Measurements from ENCODE around the gene CUL1.

CUL1 gene

GRCh38 chr7:148697256-148698006, 1.3 kb upstream of the CUL1 start:
- no peak for TF ChIP-seq MAX (IDR thresholded peaks at IDR 0.05)
- TF ChIP-seq CEBPB (IDR thresholded peaks at IDR 0.05), result no peak
- no peak for TF ChIP-seq NFIC (IDR thresholded peaks at IDR 0.05)
- TF ChIP-seq EP300 (IDR thresholded peaks at IDR 0.05; ENCODE audit: borderline replicate concordance), result no peak
- TF ChIP-seq EGR1 (IDR thresholded peaks at IDR 0.05), result no peak
- TF ChIP-seq ZBTB7A (IDR thresholded peaks at IDR 0.05; ENCODE audit: low read depth), result no peak
- TF ChIP-seq YY1 (IDR thresholded peaks at IDR 0.05; ENCODE audit: low read depth), result no peak
- no peak for TF ChIP-seq USF1 (IDR thresholded peaks at IDR 0.05)
- TF ChIP-seq REST (IDR thresholded peaks at IDR 0.05; ENCODE audit: low read depth), result no peak
- TF ChIP-seq CREB1 (IDR thresholded peaks at IDR 0.05; ENCODE audit: low read depth), result no peak
- no peak for TF ChIP-seq TEAD4 (IDR thresholded peaks at IDR 0.05)
- no peak for TF ChIP-seq FOXM1 (IDR thresholded peaks at IDR 0.05; ENCODE audit: borderline replicate concordance, low read depth)
- TF ChIP-seq TAF1 (IDR thresholded peaks at IDR 0.05; ENCODE audit: low read depth), result no peak
- no peak for TF ChIP-seq RAD21 (IDR thresholded peaks at IDR 0.05; ENCODE audit: low read depth)
- no peak for TF ChIP-seq TCF12 (IDR thresholded peaks at IDR 0.05; ENCODE audit: low read depth)

GRCh38 chr7:148698007-148698396, 701 bp upstream of the CUL1 start:
- TF ChIP-seq FOXM1 (IDR thresholded peaks at IDR 0.05; ENCODE audit: borderline replicate concordance, low read depth) (no peak), ZBTB7A (IDR thresholded peaks at IDR 0.05; ENCODE audit: low read depth) (no peak), CEBPB (IDR thresholded peaks at IDR 0.05) (no peak), YY1 (IDR thresholded peaks at IDR 0.05; ENCODE audit: low read depth) (no peak)

GRCh38 chr7:148699024-148699781, 500 bp downstream of the CUL1 start:
- TF ChIP-seq USF1 (IDR thresholded peaks at IDR 0.05) (no peak), TAF1 (IDR thresholded peaks at IDR 0.05; ENCODE audit: low read depth) (no peak; the same call in 1 of the 2 replicates), FOXM1 (IDR thresholded peaks at IDR 0.05; ENCODE audit: borderline replicate concordance, low read depth) (no peak), ZBTB7A (IDR thresholded peaks at IDR 0.05; ENCODE audit: low read depth) (peak; percentile 65), CEBPB (IDR thresholded peaks at IDR 0.05) (no peak), EGR1 (IDR thresholded peaks at IDR 0.05) (0 out of 2 replicates have a peak, but pooled peaks have one; percentile 5), EP300 (IDR thresholded peaks at IDR 0.05; ENCODE audit: borderline replicate concordance) (no peak), RAD21 (IDR thresholded peaks at IDR 0.05; ENCODE audit: low read depth) (no peak), YY1 (IDR thresholded peaks at IDR 0.05; ENCODE audit: low read depth) (peak; percentile 50; the same call in 1 of the 2 replicates), CREB1 (IDR thresholded peaks at IDR 0.05; ENCODE audit: low read depth) (no peak), MAX (IDR thresholded peaks at IDR 0.05) (no peak), TCF12 (IDR thresholded peaks at IDR 0.05; ENCODE audit: low read depth) (no peak), TEAD4 (IDR thresholded peaks at IDR 0.05) (no peak), REST (IDR thresholded peaks at IDR 0.05; ENCODE audit: low read depth) (no peak), NFIC (IDR thresholded peaks at IDR 0.05) (no peak)

GRCh38 chr7:148699782-148700629, 1.3 kb downstream of the CUL1 start:
- TF ChIP-seq CEBPB (IDR thresholded peaks at IDR 0.05) (no peak), MAX (IDR thresholded peaks at IDR 0.05) (0 out of 2 replicates have a peak, but pooled peaks have one; percentile 0)

- TF ChIP-seq TCF12 (IDR thresholded peaks at IDR 0.05; ENCODE audit: low read depth) (no peak), MAX (IDR thresholded peaks at IDR 0.05) (peak; percentile 17; the same call in 1 of the 2 replicates)
These were observed 2.0 kb downstream of the CUL1 start for GRCh38 chr7:148700661-148701064.
